Measurements from ENCODE around the gene TEX51.

DNA sequence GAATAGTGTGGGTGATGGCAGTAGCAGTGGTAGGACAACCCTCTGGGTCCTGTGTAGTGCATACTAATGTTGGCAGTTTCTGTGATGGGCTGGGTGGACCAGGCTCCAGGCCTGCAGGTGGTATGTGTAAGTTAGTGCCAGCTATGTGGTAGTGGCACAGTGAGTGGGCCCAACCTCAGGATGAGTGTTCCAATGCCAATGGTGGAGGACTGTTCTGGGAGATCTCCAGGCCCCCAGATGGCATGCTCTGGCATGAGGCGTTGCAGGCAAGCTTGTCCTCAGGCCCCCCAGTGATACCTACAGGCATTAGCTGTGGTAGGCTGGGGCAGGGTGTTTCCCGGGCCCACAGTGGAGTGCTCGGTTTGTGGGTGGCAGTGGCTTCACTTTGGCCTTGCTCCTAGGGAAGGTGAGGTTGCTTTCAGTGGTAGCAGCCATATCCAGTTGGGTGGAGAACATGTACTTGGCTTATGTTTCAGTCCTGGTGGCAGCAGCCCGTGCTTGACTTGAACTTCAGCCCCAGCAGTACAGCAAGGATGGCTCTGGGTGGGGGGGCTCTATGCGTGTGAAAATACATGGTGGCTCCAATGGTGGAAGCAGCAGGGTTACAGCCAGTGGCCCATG lies 32.4 kb downstream of the TEX51 start:
- TF ChIP-seq POLR2A (IDR thresholded peaks at IDR 0.05) = no peak
- TF ChIP-seq, protein P1, sequence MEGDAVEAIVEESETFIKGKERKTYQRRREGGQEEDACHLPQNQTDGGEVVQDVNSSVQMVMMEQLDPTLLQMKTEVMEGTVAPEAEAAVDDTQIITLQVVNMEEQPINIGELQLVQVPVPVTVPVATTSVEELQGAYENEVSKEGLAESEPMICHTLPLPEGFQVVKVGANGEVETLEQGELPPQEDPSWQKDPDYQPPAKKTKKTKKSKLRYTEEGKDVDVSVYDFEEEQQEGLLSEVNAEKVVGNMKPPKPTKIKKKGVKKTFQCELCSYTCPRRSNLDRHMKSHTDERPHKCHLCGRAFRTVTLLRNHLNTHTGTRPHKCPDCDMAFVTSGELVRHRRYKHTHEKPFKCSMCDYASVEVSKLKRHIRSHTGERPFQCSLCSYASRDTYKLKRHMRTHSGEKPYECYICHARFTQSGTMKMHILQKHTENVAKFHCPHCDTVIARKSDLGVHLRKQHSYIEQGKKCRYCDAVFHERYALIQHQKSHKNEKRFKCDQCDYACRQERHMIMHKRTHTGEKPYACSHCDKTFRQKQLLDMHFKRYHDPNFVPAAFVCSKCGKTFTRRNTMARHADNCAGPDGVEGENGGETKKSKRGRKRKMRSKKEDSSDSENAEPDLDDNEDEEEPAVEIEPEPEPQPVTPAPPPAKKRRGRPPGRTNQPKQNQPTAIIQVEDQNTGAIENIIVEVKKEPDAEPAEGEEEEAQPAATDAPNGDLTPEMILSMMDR (IDR thresholded peaks at IDR 0.05) = no peak
